H9 (cell line): ENCODE data around the gene ZDHHC1. TPM values are rescaled to one million over a fixed set of nuclear protein-coding genes. Genes with fewer than 3 reads are reported as not detected.

Experiments used
- DNase-seq: peaks from one replicate; pipeline ENCODE4 v3.0.0-alpha.2; 2017
- H2AFZ ChIP-seq: one replicate; pipeline ENCODE4 v1.6.1; 2013; ENCODE audit warnings: mild to moderate bottlenecking, low read length, control low read depth, moderate library complexity
- H2AK5ac ChIP-seq: 2 replicates; pipeline ENCODE4 v1.6.1; 2013; ENCODE audit warnings: low read length, control low read depth, mixed read lengths; ENCODE audit not compliant: insufficient read length
- H2BK120ac ChIP-seq: one replicate; pipeline ENCODE4 v1.6.1; 2013; ENCODE audit warnings: low read depth, mild to moderate bottlenecking, low read length, control low read depth, inconsistent platforms; ENCODE audit not compliant: poor library complexity, severe bottlenecking
- H2BK12ac ChIP-seq: 2 replicates; pipeline ENCODE4 v1.6.1; 2013; ENCODE audit warnings: low read length, control low read depth, mixed read lengths, low read depth; ENCODE audit not compliant: insufficient read length
- H2BK15ac ChIP-seq: 2 replicates; pipeline ENCODE4 v1.6.1; 2013; ENCODE audit warnings: low read depth, low read length, control low read depth
- H2BK20ac ChIP-seq: one replicate; pipeline ENCODE4 v1.6.1; 2013; ENCODE audit warnings: low read depth, mild to moderate bottlenecking, low read length, control low read depth, inconsistent platforms; ENCODE audit not compliant: poor library complexity, severe bottlenecking
- H2BK5ac ChIP-seq: 2 replicates; pipeline ENCODE4 v1.6.1; 2013; ENCODE audit warnings: low read length, control low read depth, mixed read lengths; ENCODE audit not compliant: insufficient read length
- H3K14ac ChIP-seq: 2 replicates; pipeline ENCODE4 v1.6.1; 2013; ENCODE audit warnings: low read length, control low read depth; ENCODE audit not compliant: insufficient read depth
- H3K18ac ChIP-seq: 2 replicates; pipeline ENCODE4 v1.6.1; 2013; ENCODE audit warnings: low read depth, mild to moderate bottlenecking, mixed read lengths, low read length, control low read depth; ENCODE audit not compliant: insufficient read length
- H3K23ac ChIP-seq: 2 replicates; pipeline ENCODE4 v1.6.1; 2013; ENCODE audit warnings: low read length, control low read depth, mixed read lengths, low read depth; ENCODE audit not compliant: insufficient read length
- H3K23me2 ChIP-seq: 2 replicates; pipeline ENCODE4 v1.6.1; 2013; ENCODE audit warnings: low read depth, mild to moderate bottlenecking, mixed read lengths, low read length, control low read depth; ENCODE audit not compliant: insufficient read length, poor library complexity, severe bottlenecking
- H3K27ac ChIP-seq: 2 replicates; pipeline ENCODE4 v1.5.1; 2013; ENCODE audit warnings: low read length, control low read depth, mixed read lengths, low read depth; ENCODE audit not compliant: insufficient read length
- H3K27me3 ChIP-seq: 2 replicates; pipeline ENCODE4 v1.6.1; 2013; ENCODE audit warnings: low read length, control low read depth, inconsistent platforms; ENCODE audit not compliant: insufficient read depth
- H3K4ac ChIP-seq: 2 replicates; pipeline ENCODE4 v1.6.1; 2013; ENCODE audit warnings: low read depth, mild to moderate bottlenecking, control low read depth, inconsistent platforms, low read length, moderate library complexity
- H3K4me1 ChIP-seq: 2 replicates; pipeline ENCODE4 v1.6.1; 2013; ENCODE audit warnings: low read length, control low read depth, inconsistent platforms; ENCODE audit not compliant: insufficient read depth
- H3K4me2 ChIP-seq: 2 replicates; pipeline ENCODE4 v1.6.1; 2013; ENCODE audit warnings: low read length, control low read depth, mixed read lengths; ENCODE audit not compliant: insufficient read length, insufficient read depth
- H3K56ac ChIP-seq: 2 replicates; pipeline ENCODE4 v1.6.1; 2013; ENCODE audit warnings: low read depth, mild to moderate bottlenecking, mixed read lengths, low read length, control low read depth; ENCODE audit not compliant: insufficient read length
- H3K79me1 ChIP-seq: 2 replicates; pipeline ENCODE4 v1.6.1; 2013; ENCODE audit warnings: low read depth, mild to moderate bottlenecking, moderate library complexity, low read length, control low read depth, inconsistent platforms; ENCODE audit not compliant: insufficient read depth, poor library complexity, severe bottlenecking
- H3K79me2 ChIP-seq: 2 replicates; pipeline ENCODE4 v1.6.1; 2013; ENCODE audit warnings: low read length, control low read depth, inconsistent platforms; ENCODE audit not compliant: insufficient read depth
- H3K9ac ChIP-seq: 2 replicates; pipeline ENCODE4 v1.6.1; 2013; ENCODE audit warnings: low read length, control low read depth, mixed read lengths; ENCODE audit not compliant: insufficient read length; ENCODE audit errors: extremely low read depth
- H3K9me3 ChIP-seq: one replicate; pipeline ENCODE4 v1.6.1; 2013; ENCODE audit warnings: low read depth, low read length, inconsistent platforms; ENCODE audit not compliant: control insufficient read depth
- H3T11ph ChIP-seq: one replicate; pipeline ENCODE4 v1.6.1; 2013; ENCODE audit warnings: mild to moderate bottlenecking, low read length, control low read depth, inconsistent platforms
- H4K20me1 ChIP-seq: one replicate; pipeline ENCODE4 v1.6.1; 2013; ENCODE audit not compliant: control insufficient read depth, insufficient read length, insufficient read depth
- H4K5ac ChIP-seq: 2 replicates; pipeline ENCODE4 v1.6.1; 2013; ENCODE audit warnings: low read depth, mild to moderate bottlenecking, mixed read lengths, low read length, control low read depth; ENCODE audit not compliant: insufficient read length
- H4K8ac ChIP-seq: replicated peaks from 2 replicates; pipeline ENCODE4 v1.6.1; 2013; ENCODE audit warnings: low read length, control low read depth, mixed read lengths, low read depth; ENCODE audit not compliant: insufficient read length
- H4K91ac ChIP-seq: 2 replicates; pipeline ENCODE4 v1.6.1; 2013; ENCODE audit warnings: low read depth, mild to moderate bottlenecking, moderate library complexity, mixed read lengths, low read length, control low read depth; ENCODE audit not compliant: insufficient read length
- H3K27ac Mint-ChIP-seq, 3 experiments: 2 replicates in 2 of 3; 3 replicates in 1 of 3; pipeline ENCODE4 v1.8.0; 2020 to 2021; ENCODE audit warnings: mixed read lengths in 3 of 3, mild to moderate bottlenecking in 1 of 3, moderate library complexity in 1 of 3
- H3K27me3 Mint-ChIP-seq: 2 replicates; pipeline ENCODE4 v1.8.0; 2021; ENCODE audit warnings: low read depth, mild to moderate bottlenecking, moderate library complexity, mixed read lengths
- H3K36me3 Mint-ChIP-seq, 3 experiments: 2 replicates in 2 of 3; 3 replicates in 1 of 3; pipeline ENCODE4 v1.8.0; 2020 to 2021; ENCODE audit warnings: low read depth in 3 of 3, mixed read lengths in 3 of 3; ENCODE audit not compliant: insufficient read depth in 1 of 3
- H3K4me1 Mint-ChIP-seq, 2 experiments: 2 replicates each; pipeline ENCODE4 v1.8.0; 2020; ENCODE audit warnings: mixed read lengths in 2 of 2
- H3K4me3 Mint-ChIP-seq, 2 experiments: 2 replicates in 1 of 2; 3 replicates in 1 of 2; pipeline ENCODE4 v1.8.0; 2020 to 2021; ENCODE audit warnings: mild to moderate bottlenecking in 2 of 2, mixed read lengths in 2 of 2, moderate library complexity in 1 of 2
- H3K9me3 Mint-ChIP-seq, 2 experiments: 2 replicates in 1 of 2; 3 replicates in 1 of 2; pipeline ENCODE4 v1.8.0; 2020; ENCODE audit warnings: mild to moderate bottlenecking in 2 of 2, mixed read lengths in 2 of 2, moderate library complexity in 1 of 2
- CTCF ChIP-seq: fragments of 200-600 bp; sonication (generic); conservative IDR thresholded peaks from 3 replicates; pipeline ENCODE4 v1.8.0; 2021; ENCODE audit warnings: antibody characterized with exemption, mild to moderate bottlenecking
- WGBS: extraction: QIAGEN DNeasy Blood & Tissue Kit; methylation state at CpG from one replicate; pipeline ENCODE4 v1.1.7; 2013; ENCODE audit warnings: missing lambda C conversion rate, low lambda C conversion rate, mixed read lengths; ENCODE audit not compliant: insufficient read length; ENCODE audit errors: extremely low coverage; 5-methylcytosine and 5-hydroxymethylcytosine counted together
- total RNA-seq: library from RNA; stranded (reverse); gene quantifications from 2 replicates; pipeline ENCODE4 v1.2.1, GENCODE V29; 2021

ZDHHC1 gene
- total RNA-seq, 1 experiment from 2014 or later: 3.7 TPM

GRCh38 chr16:67445126-67445426, 28.8 kb upstream of the ZDHHC1 start:
- H3K4me1 Mint-ChIP-seq: peaks cover 16 to 17% of the 10 kb centered on the region in 2 experiments
- Histone ChIP-seq H3K14ac (no peak overlapping the region), H4K20me1 (no peaks in the 10 kb centered on the region), H3K9ac (no peak overlapping the region), H2BK20ac (no peak overlapping the region), H3K9me3 (no peaks in the 10 kb centered on the region), H3K56ac (no peak overlapping the region), H2BK15ac (no peak overlapping the region), H4K8ac (no peak overlapping the region), H3T11ph (no peak overlapping the region), H3K4me2 (no peak overlapping the region), H2AFZ (no peak overlapping the region), H2BK120ac (no peak overlapping the region), H2AK5ac (no peak overlapping the region), H3K79me1 (no peaks in the 10 kb centered on the region), H3K27ac (no peak overlapping the region), H3K4ac (no peak overlapping the region), H3K4me1 (no peaks in the 10 kb centered on the region), H3K23ac (no peak overlapping the region), H4K91ac (no peak overlapping the region), H3K18ac (no peak overlapping the region), H3K79me2 (no peaks in the 10 kb centered on the region), H3K23me2 (no peaks in the 10 kb centered on the region), H3K27me3 (no peaks in the 10 kb centered on the region), H4K5ac (no peak overlapping the region), H2BK12ac (no peak overlapping the region), H2BK5ac (no peak overlapping the region)
- TF ChIP-seq CTCF: no peak
- no CpG with 5 or more reads among the region's 7 CpGs for WGBS
- no peaks in the 10 kb centered on the region for H3K27me3 Mint-ChIP-seq
- H3K27ac Mint-ChIP-seq: peak overlapping the region; percentile 29 to 72 (median 34); a peak in 5 of 7 replicates
- H3K4me3 Mint-ChIP-seq: no peak overlapping the region; a peak in 1 of 5 replicates
- no peak for DNase-seq
- H3K36me3 Mint-ChIP-seq: peaks cover 0 to 14% (median 11%) of the 10 kb centered on the region in 3 experiments; a peak in 6 of 7 replicates
- H3K9me3 Mint-ChIP-seq: no peaks in the 10 kb centered on the region
